Kidney (tissue), 14 donors: Measurements from ENCODE around the gene MYO5A. TPM values are rescaled to one million over a fixed set of nuclear protein-coding genes. Genes with fewer than 3 reads are reported as not detected.

Source experiments
- DNase-seq, 5 donors: peaks; one replicate each; pipeline ENCODE4 v3.0.0-alpha.2; 2013 to 2020
- FAIRE-seq: peaks from 2 replicates; lab custom pipeline; 2012; peaks lifted over from hg19 to GRCh38; lab: Jason Lieb, UNC
- H3K27ac ChIP-seq, 2 donors: one replicate each; pipeline ENCODE4 v1.7.0; 2013; ENCODE audit warnings: low read depth in 2 of 2, low read length in 2 of 2, inconsistent platforms in 1 of 2
- H3K27me3 ChIP-seq: one replicate; pipeline ENCODE4 v1.7.1; 2013; ENCODE audit warnings: low read length, inconsistent platforms; ENCODE audit not compliant: control insufficient read depth, insufficient read depth
- H3K36me3 ChIP-seq, 3 donors: one replicate each; pipeline versions ENCODE4 v1.7.0 to v1.7.1; 2013; ENCODE audit warnings: low read length in 3 of 3, control low read depth in 1 of 3, inconsistent platforms in 1 of 3; ENCODE audit not compliant: insufficient read depth in 3 of 3, control insufficient read depth in 2 of 3
- H3K4me1 ChIP-seq, 3 donors: one replicate each; pipeline versions ENCODE4 v1.7.0 to v1.7.1; 2013; ENCODE audit warnings: low read length in 3 of 3, inconsistent platforms in 1 of 3, low read depth in 1 of 3; ENCODE audit not compliant: control insufficient read depth in 2 of 3, insufficient read depth in 2 of 3
- H3K4me3 ChIP-seq, 3 donors: one replicate each; pipeline versions ENCODE4 v1.7.0 to v1.8.1; 2013; ENCODE audit warnings: low read length in 3 of 3, control low read depth in 1 of 3, inconsistent platforms in 1 of 3
- H3K9ac ChIP-seq, 3 donors: one replicate each; pipeline versions ENCODE4 v1.7.0 to v1.7.1; 2013; ENCODE audit warnings: low read length in 3 of 3, control low read depth in 1 of 3, inconsistent platforms in 1 of 3
- H3K9me3 ChIP-seq, 3 donors: one replicate each; pipeline versions ENCODE4 v1.7.0 to v1.7.1; 2013; ENCODE audit warnings: low read length in 3 of 3, control low read depth in 1 of 3, inconsistent platforms in 1 of 3; ENCODE audit not compliant: control insufficient read depth in 2 of 3, insufficient read depth in 1 of 3
- intact Hi-C: fragments of 100-400 bp; cut with DNase I; formaldehyde crosslinking; loops from one replicate; pipeline ENCODE4 v1.11.1; 2022
- polyA plus RNA-seq: library from polyadenylated mRNA; stranded (reverse); fragments of 350-450 nt; fragmentation: Illumina TruSeq; extraction: RNeasy Lipid Tissue Mini Kit (QIAGEN cat#74804); gene quantifications from one replicate; pipeline ENCODE4 v1.2.3, GENCODE V29; 2014; ENCODE audit warnings: low read depth, low replicate concordance; ENCODE audit not compliant: insufficient read depth
- total RNA-seq: library from RNA; stranded (reverse); fragmentation: NEBNext Ultra II Directional; extraction: Animal tissue kit (Norgen Biotek cat#: 25700); gene quantifications from one replicate; pipeline ENCODE4 v1.2.1, GENCODE V29; 2021
- TF ChIP-seq, protein P1 (sequence below): IDR thresholded peaks from 3 replicates; pipeline ENCODE4 v1.5.1; 2012; ENCODE audit warnings: mild to moderate bottlenecking, moderate library complexity, borderline replicate concordance; ENCODE audit not compliant: insufficient read depth; ENCODE audit errors: extremely low read depth
- donor health status: control.
- donor health status: control.
- donor health status: control.
- donor health status: control.
- donor health status: control.
- donor health status: DM: yes; HTN: yes; CAD: no.
- donor health status: Normal renal cell carcinoma (clear cell type).

MYO5A gene
- total and polyA plus RNA-seq, 2 donors from 2014 or later, result 3.5 to 32.9 TPM

DNA sequence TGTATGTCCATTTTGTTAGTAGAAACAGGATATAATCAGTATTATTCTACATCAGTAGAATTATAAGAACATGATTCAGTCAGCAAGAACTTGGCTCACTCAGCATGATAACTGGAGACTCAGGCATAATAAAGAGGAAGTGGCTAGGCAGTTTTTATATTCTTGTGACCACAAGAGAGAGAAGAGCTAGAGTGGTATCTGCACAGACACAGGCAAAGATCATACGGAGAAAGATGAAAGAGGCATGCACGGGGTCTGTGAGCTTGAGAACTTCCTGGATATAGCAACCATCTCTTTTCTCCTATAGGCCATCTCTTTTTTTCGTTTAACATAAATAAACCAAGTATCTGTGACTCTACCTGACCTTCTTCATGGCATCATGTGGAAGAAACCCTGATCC lies 46.8 kb downstream of the MYO5A start:
- H3K9ac ChIP-seq, result no peak overlapping the region
- intact Hi-C loops, result no loop called here
- peaks cover 0 to 7% (median 0%) of the 10 kb centered on the region in 3 donors for H3K4me1 ChIP-seq
- no peak overlapping the region for H3K27ac ChIP-seq
- peak in 1 of 5 donors; percentile 5 for DNase-seq
- FAIRE-seq, result no peak
- no peaks in the 10 kb centered on the region for H3K36me3 ChIP-seq
- TF ChIP-seq, protein P1, sequence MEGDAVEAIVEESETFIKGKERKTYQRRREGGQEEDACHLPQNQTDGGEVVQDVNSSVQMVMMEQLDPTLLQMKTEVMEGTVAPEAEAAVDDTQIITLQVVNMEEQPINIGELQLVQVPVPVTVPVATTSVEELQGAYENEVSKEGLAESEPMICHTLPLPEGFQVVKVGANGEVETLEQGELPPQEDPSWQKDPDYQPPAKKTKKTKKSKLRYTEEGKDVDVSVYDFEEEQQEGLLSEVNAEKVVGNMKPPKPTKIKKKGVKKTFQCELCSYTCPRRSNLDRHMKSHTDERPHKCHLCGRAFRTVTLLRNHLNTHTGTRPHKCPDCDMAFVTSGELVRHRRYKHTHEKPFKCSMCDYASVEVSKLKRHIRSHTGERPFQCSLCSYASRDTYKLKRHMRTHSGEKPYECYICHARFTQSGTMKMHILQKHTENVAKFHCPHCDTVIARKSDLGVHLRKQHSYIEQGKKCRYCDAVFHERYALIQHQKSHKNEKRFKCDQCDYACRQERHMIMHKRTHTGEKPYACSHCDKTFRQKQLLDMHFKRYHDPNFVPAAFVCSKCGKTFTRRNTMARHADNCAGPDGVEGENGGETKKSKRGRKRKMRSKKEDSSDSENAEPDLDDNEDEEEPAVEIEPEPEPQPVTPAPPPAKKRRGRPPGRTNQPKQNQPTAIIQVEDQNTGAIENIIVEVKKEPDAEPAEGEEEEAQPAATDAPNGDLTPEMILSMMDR, result no peak
- no peaks in the 10 kb centered on the region for H3K9me3 ChIP-seq
- no peak overlapping the region for H3K4me3 ChIP-seq
- H3K27me3 ChIP-seq, result no peaks in the 10 kb centered on the region

- H3K27me3 ChIP-seq, result no peaks in the 10 kb centered on the region
- no peak overlapping the region for H3K9ac ChIP-seq
- TF ChIP-seq, protein P1, result no peak
- no peaks in the 10 kb centered on the region for H3K36me3 ChIP-seq
- H3K27ac ChIP-seq, result no peak overlapping the region
- FAIRE-seq (no peak), DNase-seq (no peak)
- H3K4me3 ChIP-seq, result no peak overlapping the region
- peaks cover 0 to 7% (median 0%) of the 10 kb centered on the region in 3 donors for H3K4me1 ChIP-seq
- intact Hi-C loops, result no loop called here
- no peaks in the 10 kb centered on the region for H3K9me3 ChIP-seq
Observed at GRCh38 chr15:52480990-52481389, 47.7 kb downstream of the MYO5A start.

- no peak overlapping the region for H3K27ac ChIP-seq
- H3K4me1 ChIP-seq, result no peaks in the 10 kb centered on the region
- no peaks in the 10 kb centered on the region for H3K36me3 ChIP-seq
- no peak overlapping the region for H3K9ac ChIP-seq
- intact Hi-C loops, result no loop called here
- DNase-seq (no peak), FAIRE-seq (no peak)
- no peak overlapping the region for H3K4me3 ChIP-seq
- H3K27me3 ChIP-seq, result no peaks in the 10 kb centered on the region
- H3K9me3 ChIP-seq, result peaks cover 0 to 7% (median 0%) of the 10 kb centered on the region in 3 donors
- TF ChIP-seq, protein P1, result no peak
Observed at GRCh38 chr15:52466716-52467115, 62.0 kb downstream of the MYO5A start.

DNA sequence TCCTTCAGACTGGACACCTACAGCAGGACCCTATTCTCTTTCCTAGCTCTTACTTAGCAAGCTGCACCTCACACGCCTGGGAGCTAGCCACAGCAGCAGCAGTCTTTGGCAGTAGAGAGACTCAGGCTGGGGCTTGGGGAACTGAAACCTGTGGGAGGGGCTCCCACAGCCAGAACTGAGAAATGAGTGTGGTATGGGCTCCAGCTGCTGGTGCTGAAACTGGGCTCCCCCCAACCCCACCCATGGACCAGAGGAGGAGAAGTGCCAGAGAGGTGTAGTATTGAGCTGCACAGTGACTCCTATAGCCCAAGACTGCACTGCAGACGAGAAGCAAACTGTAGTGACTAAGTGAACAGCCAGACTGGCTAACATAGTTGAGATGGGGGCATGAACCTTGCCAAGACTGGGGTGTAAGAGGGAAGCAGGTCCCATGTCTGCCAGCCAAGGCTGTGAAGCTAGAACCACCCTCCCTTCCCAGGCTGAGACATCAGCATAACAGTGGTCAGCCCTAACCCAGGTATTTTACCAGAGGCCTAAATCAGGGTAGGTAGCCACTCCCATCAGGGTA lies 62.5 kb downstream of the MYO5A start:
- Histone ChIP-seq H3K27ac (no peak overlapping the region), H3K9ac (no peak overlapping the region), H3K27me3 (no peaks in the 10 kb centered on the region), H3K4me1 (no peaks in the 10 kb centered on the region), H3K9me3 (peaks cover 0 to 7% (median 0%) of the 10 kb centered on the region in 3 donors), H3K4me3 (no peak overlapping the region), H3K36me3 (no peaks in the 10 kb centered on the region)
- intact Hi-C loops, result no loop called here
- TF ChIP-seq, protein P1, result no peak
- peak in 2 of 5 donors; percentile 11 to 71 for DNase-seq
- FAIRE-seq, result no peak
